Fibroblast of lung (primary cell): ENCODE results near the gene PLAC1.

Experiments used
- EZH2 ChIP-seq: IDR thresholded peaks from 2 replicates; pipeline ENCODE4 v1.5.1; 2012; ENCODE audit warnings: low read length, control low read depth, mild to moderate bottlenecking; ENCODE audit errors: missing control alignments
- TF ChIP-seq, protein P1 (sequence below), 2 donors: IDR thresholded peaks in 1 of 2; conservative IDR thresholded peaks in 1 of 2; 1 replicate in 1 of 2; 2 replicates in 1 of 2; pipeline ENCODE4 v1.5.1; 2011 to 2012; ENCODE audit warnings: low read length in 2 of 2, control low read depth in 1 of 2, inconsistent platforms in 1 of 2, low read depth in 1 of 2, mild to moderate bottlenecking in 1 of 2

DNA sequence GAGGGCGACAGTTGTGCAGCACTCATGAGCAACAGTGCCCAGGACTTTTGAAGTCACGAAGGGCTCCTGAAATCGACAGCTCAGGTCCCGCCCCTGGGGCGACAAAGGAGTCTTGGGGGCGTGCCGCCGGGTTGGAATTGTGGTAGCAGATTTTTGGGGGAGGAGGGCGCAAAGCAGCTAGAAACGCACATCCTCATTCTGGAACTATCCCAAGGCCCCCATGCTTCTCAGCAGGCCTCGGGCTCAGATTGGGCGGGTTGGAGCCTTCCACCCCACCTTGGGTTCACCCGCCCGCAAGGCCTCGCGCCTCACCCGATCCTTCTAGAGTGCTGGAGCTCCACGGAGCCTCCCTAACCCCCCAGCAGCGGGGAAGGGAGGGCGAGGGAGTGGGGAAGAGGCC, 112.8 kb downstream of the PLAC1 start:
- TF ChIP-seq, protein P1, sequence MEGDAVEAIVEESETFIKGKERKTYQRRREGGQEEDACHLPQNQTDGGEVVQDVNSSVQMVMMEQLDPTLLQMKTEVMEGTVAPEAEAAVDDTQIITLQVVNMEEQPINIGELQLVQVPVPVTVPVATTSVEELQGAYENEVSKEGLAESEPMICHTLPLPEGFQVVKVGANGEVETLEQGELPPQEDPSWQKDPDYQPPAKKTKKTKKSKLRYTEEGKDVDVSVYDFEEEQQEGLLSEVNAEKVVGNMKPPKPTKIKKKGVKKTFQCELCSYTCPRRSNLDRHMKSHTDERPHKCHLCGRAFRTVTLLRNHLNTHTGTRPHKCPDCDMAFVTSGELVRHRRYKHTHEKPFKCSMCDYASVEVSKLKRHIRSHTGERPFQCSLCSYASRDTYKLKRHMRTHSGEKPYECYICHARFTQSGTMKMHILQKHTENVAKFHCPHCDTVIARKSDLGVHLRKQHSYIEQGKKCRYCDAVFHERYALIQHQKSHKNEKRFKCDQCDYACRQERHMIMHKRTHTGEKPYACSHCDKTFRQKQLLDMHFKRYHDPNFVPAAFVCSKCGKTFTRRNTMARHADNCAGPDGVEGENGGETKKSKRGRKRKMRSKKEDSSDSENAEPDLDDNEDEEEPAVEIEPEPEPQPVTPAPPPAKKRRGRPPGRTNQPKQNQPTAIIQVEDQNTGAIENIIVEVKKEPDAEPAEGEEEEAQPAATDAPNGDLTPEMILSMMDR (conservative IDR thresholded peaks at IDR 0.05 in 1 of 2, IDR thresholded peaks at IDR 0.05 in 1 of 2; ENCODE audit: low read depth in 1 of 2, low read length in 2 of 2) = no peak
- TF ChIP-seq EZH2 = no peak
